HG02798 (cell line): Measurements from ENCODE around the gene SPPL2B.

Source experiments
- ATAC-seq: cut with Tn5 transposase; IDR thresholded peaks from one replicate; pipeline ENCODE4 v1.9.1; 2021; ENCODE audit warnings: mild to moderate bottlenecking; ENCODE audit not compliant: unreplicated experiment, poor library complexity

The SPPL2B gene

DNA sequence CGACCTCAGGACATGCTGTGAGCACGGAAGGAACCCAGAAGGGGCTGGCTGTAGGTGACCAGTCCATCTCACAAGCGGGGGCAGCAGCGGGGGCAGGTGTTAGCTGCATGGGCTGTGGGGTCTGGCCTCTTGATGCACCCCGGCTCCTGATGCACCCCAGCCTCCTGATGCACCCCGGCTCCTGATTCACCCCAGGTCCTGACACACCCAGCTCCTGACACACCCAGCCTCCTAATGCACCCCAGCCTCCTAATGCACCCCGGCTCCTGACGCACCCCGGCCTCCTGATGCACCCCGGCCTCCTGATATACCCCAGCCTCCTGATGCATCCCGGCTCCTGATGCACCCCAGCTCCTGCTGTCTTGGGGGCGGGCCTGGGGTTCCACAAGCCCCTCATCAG is 7.5 kb upstream of the SPPL2B start:
- ATAC-seq: no peak

DNA sequence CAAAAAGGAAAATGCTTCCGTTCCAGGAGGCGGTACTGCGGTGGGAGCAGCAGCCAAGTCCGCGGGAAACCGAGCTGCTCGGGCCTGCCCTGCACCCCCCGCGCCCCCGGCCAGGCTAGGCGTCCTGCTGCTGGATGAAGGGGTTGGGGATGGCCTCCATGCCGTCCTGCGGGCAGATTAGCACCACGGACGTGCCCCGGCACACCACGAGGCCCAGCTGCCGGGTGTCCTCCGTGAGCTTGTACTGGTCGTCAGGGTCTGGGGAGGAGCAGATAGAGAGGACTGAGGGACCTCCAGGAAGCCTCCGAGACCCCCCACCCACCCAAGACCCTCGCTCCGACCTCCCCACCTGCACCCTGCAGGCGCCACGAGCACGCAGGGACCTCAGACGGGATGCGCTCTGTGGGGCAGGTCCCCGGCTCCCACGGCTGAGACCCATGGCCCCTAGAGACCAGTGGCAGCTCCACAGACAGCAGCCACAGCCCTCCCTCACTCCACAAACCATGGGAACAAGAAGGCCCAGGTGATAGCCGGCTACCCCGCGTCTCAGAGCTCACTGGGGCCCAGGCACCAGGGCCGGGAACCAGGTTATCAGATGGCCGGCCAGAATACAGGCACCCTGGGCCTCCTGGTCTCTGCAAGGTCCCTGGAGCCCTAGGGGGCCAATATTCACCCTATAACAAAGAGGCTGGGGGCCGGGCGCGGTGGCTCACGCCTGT is 6.8 kb upstream of the SPPL2B start:
- ATAC-seq: no peak

DNA sequence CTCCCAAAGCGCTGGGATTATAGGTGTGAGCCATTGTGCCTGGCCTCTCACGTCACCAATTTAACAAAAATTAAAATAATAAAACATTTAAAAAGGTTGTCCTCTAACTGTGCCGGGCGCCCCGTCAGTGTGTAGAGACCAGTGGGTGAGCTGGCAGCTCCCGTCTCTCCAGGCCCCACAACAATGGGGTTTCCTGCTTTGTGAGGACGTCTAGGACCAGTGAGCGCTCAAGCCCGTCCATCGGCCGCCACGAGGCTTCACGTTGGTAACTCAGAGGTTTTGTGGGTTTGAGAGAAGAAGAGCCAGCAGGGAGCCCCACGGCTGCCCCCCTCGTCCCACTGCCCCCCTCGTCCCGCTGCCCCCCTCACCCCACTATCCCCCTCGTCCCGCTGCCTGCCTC is 4.8 kb upstream of the SPPL2B start:
- no peak for ATAC-seq

DNA sequence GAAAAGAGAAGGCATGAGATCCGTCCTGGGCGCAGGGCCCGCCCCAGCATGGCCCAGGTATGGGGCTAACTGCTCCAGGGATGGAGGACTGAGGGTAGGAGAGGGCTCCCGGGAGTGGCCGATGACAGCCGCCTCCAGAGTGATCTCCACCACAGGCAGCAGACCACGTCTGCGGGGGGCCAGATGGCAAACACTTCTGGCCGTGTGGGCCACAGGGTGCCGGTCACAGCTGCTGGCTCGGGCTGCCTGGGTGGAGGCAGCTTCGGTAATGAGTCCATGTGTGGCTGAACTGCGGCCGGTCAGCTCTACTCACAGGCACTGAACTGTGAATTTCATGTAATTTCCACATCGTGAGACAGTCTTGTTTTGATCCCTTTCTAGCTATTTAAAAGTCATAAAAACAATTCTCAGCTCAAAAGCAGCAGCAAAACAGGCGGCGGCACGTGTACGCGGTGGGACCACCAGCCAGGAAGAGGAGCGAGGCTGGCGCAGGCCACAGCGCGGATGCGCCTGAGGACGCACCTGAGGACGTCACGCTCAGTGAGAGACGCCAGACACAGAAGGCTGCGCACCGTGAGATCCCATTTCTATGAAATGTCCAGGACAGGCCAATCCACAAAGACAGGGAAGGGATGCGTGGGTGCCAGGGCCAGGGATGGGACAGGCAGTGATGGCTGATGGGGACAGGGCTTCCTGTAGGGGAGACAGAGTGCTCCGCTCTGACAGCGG is 4.1 kb upstream of the SPPL2B start:
- no peak for ATAC-seq

DNA sequence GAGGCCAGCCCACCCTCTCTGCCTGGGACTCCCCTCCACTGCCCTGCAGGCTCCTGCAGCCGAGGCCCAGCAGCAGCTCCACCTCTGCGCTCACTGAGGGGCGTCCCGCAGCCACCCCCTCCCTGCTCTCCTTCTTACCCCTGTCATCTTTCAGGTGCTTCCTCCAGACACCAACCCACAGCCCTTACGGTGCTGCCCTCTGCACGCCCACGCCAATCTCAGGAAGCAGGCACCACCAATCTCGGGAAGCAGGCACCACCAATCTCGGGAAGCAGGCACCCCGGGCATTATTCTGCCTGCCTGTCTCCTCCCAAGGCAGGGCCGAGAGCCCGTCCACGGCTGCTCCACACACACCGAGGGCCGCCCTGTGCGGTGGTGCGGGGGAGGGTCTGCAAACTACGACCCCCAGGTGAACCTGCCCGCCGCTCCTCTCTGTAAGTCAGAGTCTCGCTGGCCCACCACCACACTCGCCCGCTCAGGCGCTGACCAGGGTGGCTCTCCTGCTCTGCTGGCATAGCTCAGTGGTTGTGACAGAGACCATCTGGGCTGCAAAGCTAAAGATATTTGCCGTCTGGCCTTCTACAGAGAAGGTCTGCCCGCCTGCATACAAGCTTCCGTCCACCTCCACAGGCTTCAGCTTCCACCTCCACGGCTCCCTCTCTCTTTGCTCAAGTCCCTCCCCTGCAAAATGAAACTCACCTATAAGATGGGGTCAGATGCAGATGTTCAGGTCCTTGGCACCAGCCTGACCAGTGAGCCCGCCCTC is 3.0 kb upstream of the SPPL2B start:
- no peak for ATAC-seq

DNA sequence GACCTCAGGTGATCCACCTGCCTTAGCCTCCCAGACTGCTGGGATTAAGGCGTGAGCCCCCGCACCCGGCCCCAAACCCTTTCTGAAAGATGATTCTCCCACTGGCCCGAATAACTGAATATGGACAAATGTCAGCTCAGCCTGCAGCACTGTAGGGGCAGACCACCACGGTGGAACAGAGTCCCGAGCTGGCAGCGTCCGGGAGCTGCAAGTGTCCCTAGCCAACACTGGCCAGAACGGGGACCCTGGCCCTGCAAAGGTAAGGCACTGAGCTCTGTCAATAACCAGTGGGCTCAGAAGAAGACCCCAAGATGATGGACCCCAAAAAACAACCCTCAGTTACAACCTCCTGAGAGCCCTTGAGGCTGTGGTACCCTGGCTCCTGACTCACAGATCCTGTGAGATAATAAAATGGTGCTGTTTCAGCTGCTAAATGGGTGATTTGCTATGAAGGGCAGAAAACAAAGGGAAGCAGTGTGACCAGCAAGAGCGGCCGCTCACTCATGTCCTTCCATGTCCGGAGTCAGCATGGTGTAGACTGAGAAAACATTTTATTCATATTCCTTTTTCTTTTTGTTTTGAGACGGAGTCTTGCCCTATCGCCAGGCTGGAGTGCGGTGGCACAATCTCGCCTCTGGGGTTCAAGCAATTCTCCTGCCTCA is 1.7 kb upstream of the SPPL2B start:
- ATAC-seq: no peak

DNA sequence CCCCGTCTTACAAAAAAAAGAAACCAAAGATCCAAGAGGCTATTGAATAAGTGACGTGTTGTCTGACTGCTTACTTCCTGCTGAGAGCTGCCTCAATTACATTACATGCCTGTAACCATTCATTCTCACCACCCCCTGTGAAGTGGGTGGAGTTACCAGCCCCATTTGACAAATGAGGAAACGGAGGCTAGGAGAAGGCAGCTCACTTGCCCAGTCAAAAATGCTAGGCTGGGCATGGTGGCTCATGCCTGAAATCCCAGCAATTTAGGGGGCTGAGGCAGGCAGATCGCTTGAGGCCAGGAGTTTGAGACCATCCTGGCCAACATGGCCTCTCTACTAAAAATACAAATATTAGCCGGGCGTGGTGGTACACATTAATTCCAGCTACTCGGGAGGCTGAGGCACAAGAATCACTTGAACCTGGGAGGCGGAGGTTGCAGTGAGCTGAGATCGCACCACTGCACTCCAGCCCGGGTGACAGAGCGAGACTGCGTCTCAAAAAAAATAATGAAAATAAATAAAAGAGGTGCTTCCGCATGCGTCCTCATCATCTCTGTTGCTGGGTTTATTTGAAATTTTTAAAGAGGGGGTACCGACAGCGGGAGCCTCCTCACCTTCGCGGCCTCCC is 597 bp upstream of the SPPL2B start:
- no peak for ATAC-seq

DNA sequence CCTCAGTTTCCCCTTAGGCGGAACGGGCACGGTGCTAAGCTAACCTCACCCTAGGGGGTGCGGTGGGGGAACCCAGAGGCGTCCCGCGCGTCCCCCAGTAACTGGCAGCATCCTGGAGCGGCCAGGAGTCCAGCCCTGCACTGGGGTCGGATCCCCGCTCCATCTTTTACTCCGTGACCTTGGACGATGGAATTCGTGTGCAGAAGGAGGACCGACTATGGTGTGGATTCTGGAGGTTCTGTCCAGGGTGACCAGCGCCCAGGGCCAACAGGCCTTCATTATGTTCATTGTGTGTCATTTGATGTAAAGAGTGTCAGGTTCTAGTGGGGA is 630 bp downstream of the SPPL2B start:
- no peak for ATAC-seq

DNA sequence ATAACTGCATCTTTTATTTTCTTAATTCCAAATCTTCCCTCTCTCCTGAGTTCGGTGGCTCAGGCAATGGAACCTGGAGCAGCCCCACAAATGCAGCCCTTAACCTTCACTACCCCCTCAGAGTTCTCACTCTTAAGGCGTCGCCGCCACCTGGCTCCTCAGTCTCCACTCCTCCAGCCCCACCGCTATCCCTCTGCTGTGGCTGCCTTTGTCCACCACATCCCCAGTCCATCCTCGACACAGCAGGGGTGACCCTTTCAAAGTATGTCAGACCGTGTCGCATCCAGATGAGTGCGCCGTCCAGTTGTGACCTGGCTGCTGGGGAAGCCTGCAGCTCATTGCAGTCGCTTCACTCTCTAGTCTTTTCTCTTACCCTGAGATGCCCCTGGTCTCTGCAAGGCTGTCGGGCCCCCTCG is 1.0 kb downstream of the SPPL2B start:
- ATAC-seq: no peak

DNA sequence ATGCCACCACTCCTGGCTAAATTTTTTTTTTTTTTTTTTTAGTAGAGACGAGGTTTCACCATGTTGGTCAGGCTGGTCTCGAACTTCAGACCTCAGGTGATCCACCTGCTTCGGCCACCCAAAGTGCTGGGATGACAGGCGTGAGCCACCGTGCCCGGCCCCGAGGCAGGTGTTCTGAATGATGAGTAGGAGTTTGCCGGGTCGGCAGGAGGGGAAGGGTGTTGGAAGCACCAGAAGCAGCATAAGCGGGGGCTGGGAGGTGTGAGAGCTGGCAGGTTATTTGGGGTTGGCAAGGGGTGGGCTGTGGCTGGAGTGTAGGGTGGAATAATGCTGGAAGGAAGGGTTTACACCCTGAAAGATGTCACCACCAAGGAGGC is 1.8 kb downstream of the SPPL2B start:
- ATAC-seq: no peak

DNA sequence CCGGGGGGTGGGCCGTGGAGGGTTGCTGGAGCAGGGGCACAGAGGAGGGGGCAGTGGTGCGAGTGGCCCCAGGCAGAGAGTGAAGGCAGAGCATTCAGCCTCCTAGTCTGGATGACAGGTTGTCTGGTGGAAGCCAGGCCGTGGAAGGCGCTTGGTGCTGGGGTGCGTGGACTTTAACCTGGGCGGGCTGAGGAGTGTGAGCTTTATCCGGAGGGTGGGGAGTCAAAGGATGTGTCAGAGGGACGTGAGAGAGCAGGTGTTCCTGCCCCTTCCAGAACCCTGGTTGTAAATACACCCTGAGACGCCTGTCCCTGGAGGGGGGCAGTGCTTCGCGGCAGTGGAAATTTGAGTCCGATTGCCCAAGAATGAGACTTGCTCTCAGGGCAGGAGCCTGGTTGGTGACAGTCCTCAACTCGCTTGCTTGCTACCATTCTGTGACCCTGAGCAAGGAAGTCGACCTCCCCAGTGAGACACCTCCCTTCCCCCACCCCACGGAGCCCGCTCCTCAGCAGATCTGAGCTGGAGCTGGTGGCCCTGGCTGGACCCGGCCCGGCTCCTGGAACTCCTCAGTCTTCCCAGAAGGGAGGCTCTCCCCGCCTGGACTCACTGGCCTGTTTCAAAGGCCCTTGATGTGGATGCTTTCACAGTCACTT is 2.3 kb downstream of the SPPL2B start:
- no peak for ATAC-seq

DNA sequence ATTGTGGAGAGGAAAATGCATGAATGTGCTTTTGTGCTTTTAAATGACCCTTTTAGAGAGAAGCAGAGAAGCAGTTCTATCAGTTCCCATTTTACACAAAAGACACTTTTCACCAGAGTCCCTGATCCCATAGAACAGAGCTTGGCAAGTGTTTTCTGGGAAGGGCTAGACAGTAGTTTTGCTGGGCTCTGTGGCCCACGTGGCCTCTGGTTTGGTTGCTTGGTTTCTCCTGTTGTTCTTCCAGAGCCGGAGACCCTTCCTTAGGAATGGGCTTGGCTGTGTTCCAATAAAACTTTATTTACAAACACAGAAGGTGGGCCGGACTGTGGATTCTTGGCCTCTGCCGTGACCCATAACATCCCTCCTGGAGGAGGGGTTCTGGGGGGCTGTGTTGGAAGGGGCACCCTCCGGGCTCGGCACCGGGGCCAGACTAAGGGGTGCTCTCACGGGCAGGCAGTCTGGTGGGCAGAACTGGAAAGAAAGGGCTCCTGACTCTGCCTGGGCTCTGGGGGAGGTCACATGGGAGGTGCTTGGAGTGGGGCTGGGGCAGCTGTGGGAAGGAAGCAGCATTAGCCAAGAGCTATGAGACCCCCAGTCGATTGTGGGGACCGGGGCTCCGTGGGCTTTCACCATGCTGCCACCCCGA is 3.2 kb downstream of the SPPL2B start:
- ATAC-seq: no peak

DNA sequence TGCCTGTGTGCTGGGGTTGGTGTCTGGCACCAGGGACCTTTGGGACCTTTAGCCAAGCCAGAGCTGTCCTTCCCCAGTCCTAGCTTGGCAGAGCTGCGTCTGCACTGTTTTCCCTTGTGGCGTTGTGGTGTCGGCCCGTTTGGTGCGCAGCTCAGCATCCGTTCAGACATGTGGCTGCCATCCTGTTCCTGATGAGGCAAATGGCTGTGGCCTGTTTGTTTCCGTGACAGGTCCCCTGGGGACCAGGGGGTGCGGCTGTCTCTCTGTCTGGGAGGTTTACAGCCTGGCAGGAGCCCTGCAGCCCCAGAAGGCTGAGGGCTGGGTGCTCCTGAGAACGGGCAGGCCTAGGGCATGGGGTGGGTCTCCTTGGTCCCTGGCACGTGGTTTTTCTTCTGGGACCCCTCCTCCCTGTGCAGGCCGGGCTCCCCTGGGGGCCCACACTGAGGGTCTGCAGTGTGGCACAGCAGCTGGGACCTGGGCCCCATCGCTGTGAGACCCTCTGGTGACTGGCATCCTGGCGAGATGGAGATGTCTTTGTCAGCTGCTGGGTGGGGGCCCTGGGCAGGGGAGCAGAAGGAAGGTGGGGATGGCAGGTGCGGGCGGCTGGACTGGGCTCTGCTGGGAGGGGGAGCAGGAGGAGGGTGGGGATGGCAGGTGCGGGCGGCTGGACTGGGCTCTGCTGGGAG is 4.0 kb downstream of the SPPL2B start:
- no peak for ATAC-seq

DNA sequence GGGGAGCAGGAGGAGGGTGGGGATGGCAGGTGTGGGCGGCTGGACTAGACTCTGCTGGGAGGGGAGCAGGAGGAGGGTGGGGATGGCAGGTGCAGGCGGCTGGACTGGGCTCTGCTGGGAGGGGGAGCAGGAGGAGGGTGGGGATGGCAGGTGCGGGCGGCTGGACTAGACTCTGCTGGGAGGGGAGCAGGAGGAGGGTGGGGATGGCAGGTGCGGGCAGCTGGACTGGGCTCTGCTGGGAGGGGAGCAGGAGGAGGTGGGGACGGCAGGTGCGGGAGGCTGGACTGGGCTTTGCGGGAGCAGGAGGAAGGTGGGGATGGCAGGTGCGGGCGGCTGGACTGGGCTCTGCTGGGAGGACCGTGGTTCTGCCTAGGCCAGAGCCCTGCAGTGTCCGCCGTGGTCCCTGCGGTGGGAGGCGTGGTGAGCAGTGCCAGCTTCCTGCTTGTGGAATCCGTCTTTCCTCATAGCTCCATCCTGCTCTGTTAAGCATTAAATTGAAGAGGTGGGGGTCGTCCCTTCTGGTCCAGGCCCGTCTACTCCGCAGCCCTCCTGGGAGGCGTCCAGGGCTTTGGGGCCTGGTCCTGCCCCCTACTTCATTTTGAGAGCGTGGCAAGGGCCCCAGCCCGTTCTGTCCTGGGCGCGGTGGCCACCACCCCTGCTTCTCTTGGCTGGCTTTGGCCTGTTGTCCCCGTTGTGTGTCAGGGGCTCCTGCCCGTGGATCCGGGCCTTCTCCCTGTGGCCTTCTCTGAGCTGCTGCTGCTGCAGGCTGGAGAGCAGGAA is 4.7 kb downstream of the SPPL2B start:
- no peak for ATAC-seq

DNA sequence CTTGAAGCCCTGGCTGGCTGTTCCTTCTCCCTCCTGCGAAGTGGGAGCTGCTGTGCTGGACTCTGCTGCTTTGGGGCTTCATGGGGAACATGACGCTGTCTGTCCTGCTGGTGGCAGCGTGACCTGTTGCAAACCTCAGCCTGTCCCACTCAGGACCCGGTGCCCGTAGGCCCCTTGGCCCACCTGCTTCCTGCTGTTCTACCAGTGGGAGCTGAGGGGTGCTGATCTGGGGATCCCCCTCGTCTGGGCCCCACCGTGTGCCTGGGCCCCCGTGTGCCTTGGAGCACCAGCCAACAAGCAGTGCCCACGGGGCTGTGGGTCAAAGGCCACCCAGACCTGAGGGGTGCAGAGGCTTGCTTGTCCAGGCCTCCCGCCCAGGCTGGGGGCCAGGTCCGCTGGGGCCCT is 5.3 kb downstream of the SPPL2B start:
- no peak for ATAC-seq

DNA sequence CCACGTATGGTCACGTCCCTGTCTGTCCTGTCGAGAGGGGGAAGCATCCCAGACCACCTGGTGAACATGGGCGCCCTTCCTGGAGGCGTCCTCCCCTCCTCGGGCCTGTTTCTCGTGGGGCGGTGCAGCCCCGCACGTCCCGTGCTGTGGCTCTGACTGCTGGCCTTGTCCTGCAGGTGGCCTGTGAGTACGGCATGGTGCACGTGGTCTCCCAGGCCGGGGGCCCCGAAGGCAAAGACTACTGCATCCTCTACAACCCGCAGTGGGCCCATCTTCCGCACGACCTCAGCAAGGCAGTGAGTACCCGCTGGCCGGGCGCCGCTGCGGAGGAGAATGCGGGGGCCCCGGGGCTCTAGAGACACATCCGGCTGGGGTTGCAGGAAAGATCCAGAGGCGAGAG is 5.9 kb downstream of the SPPL2B start:
- ATAC-seq: no peak

DNA sequence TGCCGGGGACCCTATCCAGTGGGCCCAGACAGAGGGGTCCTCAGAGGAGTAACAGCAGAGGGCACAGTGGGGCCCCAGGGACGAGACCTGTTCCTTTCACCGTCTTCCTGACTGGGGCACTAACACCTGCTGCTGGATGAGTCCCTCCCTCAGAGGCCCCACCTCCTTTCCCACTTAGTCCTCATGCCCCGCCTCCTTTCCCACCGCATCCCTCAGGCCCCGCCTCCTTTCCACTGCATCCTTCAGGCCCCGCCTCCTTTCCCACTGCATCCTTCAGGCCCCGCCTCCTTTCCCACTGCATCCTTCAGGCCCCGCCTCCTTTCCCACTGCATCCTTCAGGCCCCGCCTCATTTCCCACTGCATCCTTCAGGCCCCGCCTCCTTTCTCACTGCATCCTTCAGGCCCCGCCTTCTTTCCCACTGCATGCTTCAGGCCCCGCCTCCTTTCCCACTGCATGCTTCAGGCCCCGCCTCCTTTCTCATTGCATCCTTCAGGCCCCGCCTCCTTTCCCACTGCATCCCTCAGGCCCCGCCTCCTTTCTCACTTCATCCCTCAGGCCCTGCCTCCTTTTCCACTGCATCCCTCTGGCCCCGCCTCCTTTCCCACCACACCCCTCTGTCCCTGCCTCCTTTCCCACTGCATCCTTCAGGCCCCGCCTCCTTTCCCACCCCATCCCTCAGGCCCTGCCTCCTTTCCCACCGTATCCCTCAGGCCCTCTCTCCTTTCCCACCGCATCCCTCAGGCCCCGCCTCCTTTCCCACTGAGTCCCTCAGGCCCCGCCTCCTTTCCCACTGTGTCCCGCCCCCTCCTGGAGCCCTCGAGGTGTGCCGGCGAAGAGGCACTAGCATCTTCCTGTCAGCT is 6.7 kb downstream of the SPPL2B start:
- no peak for ATAC-seq
